Activated CD4-positive, alpha-beta T cell treated with anti-CD3 and anti-CD28 coated beads, Interleukin-2, amount 50 U/mL, for 4 hours (primary cell): ENCODE measurements around the gene CDH23.
A peak's percentile ranks its signal among the peaks of the same experiment; 100 is the strongest.

Source experiments
- DNase-seq, 2 experiments: peaks; one replicate each; pipeline ENCODE4 v3.0.0-alpha.2; 2020

CDH23 gene

DNA sequence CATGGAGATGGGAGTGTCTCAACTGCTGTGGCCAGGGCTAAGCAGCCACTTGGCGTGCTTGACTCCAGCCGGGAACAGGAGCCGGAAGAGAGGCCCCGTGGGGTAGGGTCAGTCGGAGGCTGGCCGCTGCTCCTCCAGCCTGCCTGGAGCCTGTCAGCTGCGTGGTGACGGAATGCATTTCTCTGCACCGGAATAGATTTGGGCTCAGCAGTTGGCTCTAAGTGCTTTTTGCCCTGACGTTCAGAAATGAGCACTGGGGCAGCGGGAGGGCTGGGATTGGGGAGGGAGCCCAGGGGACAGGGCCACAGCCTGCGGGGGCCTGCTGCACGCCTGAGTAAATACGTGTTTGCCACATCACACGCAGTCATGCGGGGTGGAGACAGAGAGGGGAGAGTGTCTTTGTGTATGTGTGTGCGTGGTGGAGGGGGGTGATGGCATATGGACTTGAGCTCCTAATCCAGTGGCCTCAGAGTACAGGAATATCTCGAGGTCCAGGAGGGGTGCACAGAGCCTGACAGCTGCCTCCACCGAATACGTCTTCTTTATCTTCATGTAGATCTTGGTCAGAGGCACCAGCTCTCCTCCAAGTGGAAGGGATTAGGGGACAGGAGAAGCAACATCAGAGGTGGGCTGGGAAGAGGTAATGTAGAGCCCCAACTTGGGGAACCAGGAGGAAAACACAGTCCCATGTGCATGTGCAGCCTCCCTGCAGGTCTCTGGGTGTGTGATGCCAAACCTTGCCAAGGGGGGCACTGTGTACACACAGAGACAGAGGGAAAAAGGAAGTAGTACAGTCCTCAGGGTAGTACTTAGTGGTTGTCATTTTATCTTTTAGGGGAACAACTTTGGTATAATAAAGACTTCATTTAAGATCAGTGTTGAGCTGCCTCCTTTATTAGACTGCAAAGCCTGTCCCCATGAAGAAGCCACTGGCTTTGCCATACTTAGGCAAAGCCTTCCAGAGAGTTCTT, 151.4 kb downstream of the CDH23 start:
- no peak for DNase-seq

- no peak for DNase-seq
These were observed 153.2 kb downstream of the CDH23 start for GRCh38 chr10:71549766-71550533.

- no peak for DNase-seq
These were observed 153.9 kb downstream of the CDH23 start for GRCh38 chr10:71550628-71551027.

DNA sequence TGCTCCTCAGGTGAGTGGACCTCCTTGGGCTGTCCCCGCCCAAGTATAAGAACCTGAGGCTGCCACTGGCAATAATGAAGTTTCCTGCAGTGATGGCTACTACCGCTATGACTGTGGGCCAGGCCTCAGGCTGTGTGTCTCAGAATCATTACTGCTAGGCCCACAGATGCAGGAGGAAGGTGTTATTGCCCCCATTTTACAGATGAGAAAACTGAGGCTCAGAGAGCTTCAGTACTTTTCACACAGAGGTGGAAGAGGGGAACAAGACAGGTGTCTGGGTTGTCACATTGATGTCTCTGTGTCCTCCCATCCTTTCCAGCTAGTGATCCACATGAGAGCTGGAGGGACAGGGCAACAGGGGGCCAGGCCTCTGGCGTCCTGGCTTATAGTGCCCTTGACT, 155.2 kb downstream of the CDH23 start:
- no peak for DNase-seq

DNA sequence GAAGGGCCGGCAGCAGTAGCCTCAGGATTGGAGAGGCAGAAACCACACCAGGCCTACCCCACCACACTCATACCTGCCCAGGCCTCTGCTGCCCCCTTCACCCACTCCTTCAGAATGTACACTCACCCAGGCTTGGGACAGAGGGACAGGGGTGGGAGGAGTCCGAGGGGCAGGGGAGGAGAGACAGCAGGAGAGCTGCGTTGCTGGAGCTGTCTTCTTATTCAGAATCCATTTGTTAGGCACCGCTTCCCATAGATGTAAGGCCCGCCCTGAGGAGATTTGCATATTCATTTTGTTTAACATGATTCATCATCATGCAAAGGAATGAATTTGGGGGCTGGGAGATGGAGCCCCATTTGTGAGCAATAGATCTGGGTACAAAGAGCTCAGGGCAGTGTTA, 156.7 kb downstream of the CDH23 start:
- DNase-seq = no peak

DNA sequence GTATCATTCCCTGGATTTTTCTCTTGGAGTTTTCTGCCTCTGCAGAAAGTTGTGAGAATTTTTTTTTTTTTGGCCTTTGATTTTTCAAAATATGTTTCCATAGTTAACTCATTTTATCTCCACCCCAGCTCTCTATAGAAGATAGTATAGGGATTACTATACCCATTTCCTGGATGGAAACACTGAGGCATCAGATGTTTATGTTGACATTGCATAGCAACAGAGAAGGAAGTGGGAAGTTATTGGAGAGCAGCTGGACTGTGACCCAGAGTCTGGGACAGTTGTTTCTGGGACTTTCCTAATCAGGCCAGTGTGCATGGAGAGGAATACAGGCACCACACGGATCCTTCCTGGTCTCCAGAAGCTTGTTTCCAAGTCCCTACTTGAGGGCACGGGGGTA, 158.0 kb downstream of the CDH23 start:
- no peak for DNase-seq

DNA sequence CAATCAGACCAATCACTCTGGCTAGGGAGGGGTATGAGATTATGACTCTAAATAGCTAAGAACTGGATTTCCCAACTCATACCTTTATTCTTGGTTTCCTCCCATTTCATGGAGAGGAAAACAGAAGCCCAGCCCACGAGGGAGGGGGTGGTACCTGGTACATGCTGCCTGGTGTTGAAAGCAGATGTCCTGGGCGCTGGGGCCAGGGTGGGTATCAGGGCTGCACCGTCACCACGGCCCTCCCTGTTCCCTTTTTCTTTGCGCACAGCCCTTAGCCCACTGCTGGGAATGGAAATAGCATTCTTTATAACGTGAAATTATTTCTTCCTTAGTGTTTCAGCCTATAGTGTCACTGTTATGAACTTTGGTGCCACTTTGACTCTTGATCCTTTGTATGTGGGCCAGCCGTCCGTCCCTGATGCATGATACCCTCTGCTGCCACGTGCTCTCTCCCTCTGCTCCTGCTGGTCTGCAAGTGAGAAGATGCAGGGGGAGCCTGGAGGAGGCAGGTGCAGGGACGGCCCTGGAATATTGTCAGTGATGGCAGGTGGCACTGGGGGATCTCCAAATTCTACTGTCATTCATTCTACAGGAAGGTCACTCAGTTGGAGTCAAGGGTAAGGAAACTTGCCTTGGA, 158.5 kb downstream of the CDH23 start:
- no peak for DNase-seq

- DNase-seq = no peak
These were observed 159.0 kb downstream of the CDH23 start for GRCh38 chr10:71555724-71556119.

DNA sequence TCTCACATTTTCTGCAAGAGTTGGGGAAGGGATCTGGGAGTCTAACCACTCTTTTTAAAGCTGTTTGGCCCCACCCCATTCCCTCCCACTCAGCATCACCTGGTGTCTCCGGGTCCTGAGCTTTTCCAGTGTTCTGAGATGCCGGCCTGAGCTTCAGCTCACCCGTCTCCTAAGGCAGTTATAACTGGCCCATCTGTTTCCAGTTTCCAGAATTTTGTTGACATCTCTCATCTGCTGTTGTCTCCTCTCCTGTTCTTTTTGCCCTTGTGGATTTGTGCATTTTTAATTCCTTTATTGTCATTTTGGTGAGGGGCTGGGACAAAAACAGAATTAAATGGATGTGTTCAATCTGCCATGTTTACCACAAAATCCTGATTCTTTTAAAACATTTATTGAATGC, 162.3 kb downstream of the CDH23 start:
- no peak for DNase-seq

GRCh38 chr10:71561003-71561574, 164.4 kb downstream of the CDH23 start:
- no peak for DNase-seq

DNA sequence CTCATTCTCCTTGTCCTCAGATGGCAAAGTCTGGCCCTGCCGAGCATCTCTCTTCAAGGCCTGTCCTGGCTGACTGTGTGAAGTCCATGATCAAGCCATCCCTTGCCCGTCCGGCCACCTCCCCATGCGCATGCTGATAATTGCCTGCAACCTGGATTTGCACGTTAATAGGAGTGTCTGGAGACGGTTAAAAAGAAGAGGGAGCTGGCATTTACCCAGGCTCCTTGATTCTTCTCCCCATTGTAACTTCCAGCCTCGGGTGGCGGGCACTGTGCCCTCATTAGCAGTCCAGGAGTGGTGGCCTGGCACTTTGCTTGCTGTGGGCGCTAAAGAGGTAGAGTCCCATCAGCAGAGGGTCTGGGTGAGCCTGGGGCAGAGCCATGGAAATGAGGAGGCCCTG, 165.5 kb downstream of the CDH23 start:
- no peak for DNase-seq

GRCh38 chr10:71562904-71563303, 166.2 kb downstream of the CDH23 start:
- DNase-seq = no peak

- DNase-seq = no peak
These were observed 167.6 kb downstream of the CDH23 start for GRCh38 chr10:71564194-71564820.

GRCh38 chr10:71565284-71566000, 168.7 kb downstream of the CDH23 start:
- no peak for DNase-seq

GRCh38 chr10:71567006-71567405, 170.3 kb downstream of the CDH23 start:
- no peak for DNase-seq

DNA sequence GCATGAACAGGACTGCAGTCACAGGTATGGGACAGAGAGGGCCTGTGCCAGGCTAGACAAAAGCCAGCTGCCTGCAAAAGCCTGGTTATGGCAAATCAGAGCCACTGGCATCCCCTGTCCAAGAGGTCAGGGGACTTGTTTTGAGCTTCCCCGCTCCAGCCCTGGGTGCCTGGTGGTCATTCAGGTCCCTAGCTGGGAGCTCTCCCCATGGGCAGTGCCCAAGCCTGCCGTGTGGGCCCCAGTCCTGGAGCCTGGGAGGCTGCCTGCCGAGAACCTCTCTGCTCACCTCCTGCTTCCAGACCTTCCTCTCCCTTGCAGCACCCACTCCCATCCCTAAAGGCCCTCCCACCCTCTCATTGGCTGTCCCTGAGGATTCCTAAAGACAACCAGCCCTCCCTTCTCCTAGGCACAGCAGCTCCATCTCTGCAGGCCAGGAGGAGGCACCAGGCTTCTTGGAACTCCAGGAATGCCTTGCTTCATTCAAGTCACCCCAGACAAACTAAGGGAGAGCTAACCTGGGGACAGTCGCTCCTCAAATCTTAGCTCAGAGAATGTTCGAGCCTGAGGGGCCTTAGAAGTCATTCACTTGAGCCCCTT, 172.3 kb downstream of the CDH23 start:
- no peak for DNase-seq

DNA sequence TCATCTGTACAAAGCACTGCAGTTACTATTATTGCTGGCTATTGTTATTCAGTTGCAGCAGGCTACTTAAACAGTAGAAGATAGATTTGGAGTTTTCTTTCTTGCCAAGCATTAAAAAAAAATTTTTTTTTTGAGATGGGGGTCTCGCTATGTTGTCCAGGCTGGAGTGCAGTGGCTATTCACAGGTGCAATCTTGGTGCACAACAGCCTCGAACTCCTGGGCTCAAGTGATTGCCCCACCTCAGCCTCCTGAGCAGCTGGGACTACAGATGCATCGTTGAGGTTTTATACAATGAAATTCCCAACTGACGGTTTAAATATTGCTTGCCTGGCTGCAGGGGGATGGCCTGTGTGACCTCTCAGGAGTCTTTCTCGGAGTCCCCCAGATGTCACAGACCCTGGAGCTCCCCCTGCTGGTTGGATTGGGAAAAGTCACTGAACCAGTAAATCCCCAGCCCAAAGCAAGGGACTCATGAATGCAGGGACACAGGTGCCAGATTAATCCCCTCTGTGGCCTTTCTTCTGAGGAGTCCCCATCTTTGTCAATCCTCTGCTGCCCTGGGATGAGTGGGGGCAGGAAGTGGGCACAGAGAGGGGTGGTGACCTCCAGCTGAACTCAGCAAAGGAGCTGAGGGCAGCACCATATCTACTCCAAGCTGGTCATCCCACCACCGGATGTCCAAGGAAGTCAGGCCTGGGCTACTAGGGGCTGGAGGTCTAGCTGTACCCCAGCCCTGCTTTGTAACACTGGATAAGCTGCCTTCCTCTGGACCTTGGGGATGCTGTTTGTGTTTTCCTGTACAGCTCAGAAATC, 173.3 kb downstream of the CDH23 start:
- peak; percentile 75 to 80 for DNase-seq

DNA sequence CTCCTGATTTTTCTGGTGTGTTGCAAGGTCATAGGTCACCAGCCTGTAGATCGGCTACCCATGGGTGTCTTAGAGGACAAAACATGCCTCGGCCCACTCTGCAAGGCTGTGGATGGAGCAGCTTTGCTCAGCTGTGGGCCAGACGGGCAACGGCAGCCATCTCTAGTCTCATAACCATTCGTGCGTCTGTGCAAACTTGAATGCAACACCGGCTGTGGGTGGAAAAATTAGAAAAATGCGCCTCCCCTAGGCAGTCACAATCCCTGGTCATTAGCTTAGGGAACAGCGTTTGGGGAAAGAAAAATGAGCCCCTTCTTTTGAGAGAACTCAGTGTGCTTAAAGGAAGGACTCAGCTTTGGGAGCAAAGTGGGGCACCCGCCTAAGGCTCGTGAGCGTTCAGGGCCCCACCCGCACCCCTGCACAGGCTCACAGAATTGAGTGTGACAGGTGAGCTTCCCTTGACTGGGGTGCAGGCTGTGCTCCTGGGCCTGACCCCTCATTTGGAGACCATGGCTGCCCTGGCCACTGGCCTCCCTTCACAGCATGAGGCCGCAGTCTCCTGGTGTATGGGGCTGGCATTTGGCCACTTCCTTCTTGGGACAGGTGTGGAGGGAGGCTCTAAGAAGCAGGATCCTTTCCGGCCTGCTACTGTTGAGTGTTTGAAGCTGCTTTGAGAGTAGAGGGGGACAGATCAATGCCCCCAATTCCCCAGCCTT, 174.9 kb downstream of the CDH23 start:
- DNase-seq = no peak

DNA sequence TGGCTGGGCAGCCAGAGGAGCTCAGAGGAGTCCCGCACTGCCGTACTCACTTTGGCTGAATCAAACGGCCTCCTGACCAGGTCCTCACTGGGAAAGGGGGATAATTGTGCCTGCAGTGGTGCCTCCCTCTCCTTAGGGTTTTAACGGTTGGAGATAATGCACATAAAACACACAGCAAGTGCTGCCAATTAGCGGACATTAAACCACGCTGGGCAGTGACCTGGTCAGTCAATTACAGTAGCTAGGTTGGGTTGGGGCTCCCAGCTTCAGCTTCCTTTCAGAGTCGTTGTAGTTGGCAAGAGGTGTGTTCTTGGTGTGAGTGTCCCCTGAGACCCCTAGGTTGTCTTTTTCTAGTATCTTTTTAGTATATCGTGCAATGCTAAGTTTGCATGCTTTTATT, 176.2 kb downstream of the CDH23 start:
- DNase-seq = no peak
